ENCODE results near the gene RBP5.

The RBP5 gene

DNA sequence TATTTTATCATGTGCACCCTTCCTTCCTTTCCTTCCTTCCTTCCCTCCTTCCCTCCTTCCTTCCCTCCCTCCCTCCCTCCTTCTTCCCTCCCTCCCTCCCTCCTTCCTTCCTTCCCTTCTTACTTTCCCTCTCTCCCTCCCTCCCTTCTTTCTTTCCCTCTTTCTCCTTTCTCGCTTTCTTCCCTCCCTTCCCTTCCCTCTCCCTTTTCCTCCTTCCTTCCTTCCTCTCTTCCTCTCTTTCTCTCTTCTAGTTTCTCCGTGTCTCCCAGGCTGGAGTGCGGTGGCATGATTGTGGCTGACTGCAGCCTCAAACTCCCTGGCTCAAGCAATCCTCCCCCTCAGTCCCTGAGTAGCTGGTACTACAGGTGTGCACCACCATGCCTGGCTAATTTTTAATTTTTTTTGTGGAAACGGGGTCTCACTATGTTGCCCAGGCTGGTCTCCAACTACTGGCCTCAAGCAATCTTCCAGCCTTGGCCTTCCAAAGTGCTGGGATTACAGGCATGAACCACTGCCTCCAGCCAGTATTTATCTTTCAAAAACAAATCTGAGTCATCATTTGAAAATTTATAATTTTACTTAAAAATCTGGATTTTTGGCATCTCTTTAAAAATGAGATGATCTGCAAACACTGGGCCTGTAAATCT is 27.5 kb downstream of the RBP5 start:
- DNase-seq (ENCODE audit: low spot score) = no peak

- no peak for DNase-seq (ENCODE audit: low spot score)
Measured at GRCh38 chr12:7100239-7100638, 28.4 kb downstream of the RBP5 start.

DNA sequence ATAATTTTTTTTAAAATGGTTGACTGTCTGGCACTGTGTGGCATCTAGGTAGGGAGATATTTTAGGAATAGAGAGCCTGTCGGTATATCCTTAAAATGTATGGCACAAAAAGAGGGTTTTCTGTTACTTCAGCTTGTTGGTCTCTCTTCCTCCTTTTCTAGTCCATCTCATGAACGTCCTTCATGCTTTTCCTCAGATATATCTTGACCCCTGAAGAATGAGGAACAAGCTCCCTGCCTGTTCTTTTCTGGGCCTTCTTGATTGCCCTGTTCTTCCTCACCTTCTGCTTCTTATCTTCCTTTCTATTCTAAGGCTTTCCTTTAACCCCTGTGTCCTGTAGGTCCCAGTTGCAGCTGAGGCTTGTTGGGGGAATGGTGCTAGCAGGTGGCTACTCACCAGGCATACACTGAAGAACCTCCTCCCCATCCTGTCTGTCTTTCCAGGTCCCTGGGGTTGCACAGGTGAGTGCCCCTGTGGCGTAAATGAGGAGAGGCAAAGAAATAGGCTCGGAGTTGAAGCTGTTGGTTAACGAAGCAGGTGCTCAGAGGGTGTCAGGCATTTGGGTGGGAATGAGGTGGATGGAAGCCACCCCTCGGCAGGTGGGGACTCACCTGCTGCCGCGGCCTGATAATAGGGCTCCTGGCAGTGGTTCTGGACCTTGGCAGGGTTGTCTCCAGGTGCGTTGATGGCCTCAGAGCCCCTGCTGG is 29.2 kb downstream of the RBP5 start:
- no peak for DNase-seq (ENCODE audit: low spot score)

DNA sequence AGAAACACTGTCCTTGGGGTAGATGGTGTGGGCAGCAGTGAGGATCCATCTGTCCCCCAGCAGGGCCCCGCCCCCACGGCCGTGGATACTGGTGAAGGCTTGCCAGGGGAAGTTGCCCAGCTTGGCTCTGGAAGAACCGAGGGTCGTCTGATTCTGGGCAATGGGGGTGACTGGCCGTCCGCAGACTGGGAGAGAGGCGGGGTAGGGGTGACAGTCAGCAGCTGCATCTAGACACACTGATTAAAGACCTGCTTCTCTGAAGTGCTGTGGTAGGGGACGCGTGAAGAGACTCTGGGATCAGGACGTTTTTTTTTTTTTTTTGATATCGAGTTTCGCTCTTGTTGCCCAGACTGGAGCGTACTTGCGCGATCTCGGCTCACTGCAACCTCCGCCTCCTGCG is 31.7 kb downstream of the RBP5 start:
- DNase-seq (ENCODE audit: low spot score) = no peak

DNA sequence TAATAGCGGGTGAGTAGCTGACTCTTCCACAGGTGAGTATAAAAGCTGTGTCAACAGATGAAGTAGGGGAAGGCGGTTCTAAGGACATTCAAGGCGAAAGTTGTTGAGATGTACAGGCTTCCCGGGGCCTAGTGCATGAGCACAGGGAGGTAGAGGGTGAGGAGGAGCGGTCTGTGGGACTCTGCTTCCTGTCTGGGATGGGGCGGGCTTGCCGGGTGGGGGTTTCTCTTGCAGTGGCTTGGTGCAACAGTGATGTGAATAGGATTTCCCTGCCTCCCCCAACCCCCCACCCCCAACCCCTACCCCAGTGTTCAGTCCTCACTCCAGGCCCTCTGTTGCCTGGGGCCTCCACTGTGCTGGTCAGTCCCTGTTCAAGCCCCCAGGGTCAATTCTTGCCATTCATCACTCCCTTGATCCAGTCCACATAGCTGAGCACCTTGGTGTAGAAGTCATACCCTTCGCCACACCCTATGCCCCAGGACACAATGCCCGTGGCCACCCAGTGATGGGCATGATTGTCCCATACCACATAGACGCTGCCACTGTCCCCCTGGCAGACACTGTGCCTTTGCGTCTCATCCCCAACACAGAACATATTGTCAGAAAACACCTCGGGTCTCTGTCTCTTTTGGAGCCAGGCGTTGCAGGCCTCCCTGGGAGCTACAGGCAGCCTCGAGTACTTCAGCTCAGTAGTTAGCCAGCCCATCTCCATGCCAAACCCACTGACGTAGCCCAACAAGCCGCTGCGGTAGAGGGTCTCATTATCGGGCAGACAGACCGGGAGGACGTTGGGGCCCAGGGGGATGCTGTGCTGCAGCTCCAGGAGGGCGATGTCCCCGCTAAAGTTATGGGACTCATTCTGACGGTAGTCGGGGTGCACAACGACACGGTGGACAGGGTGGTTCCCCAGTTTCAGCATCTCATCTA is 32.4 kb downstream of the RBP5 start:
- DNase-seq (ENCODE audit: low spot score) = no peak

DNA sequence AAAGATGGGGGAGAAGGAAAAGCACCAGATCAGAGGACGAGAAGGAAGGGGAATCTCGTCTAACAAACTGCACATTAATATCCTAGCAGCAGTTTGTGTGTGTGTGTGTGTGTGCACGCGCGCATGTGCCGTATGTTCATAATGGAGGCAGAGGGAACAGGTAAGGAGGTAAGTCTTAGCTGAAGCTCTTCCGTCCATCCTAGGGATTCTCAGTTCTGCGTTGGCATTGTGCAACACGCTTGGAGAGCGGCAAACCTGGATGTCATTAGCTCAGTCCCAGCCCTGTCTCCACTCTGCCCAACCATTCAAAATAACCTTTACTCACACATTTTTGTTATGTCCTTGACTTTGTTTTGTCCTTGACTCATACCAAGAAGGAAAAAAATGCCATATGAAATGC is 34.8 kb downstream of the RBP5 start:
- DNase-seq (ENCODE audit: low spot score) = no peak

- no peak for DNase-seq (ENCODE audit: low spot score)
Measured at GRCh38 chr12:7093486-7093885, 35.2 kb downstream of the RBP5 start.

DNA sequence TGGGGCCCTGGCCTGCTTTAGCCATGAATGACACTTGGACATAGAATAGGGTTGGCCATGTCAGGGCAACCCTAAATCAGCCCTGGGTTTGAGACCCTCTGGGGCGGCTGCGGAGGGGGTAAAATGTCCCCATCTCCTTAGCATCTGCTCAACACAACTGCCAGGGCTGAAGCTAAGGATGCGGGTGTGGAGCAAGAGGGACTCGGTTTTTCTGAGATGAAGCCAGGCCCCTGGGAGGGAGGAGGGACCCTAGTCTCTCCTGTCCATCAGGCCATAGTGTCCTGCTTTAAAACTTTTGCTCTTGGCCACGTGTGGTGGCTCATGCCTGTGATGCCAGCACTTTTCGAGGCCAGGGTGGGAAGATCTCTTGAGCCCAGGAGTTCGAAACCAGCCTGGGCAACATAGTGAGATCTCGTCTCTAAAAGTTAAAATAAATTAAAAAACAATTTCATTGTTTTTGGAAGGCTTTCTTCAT is 35.7 kb downstream of the RBP5 start:
- DNase-seq (ENCODE audit: low spot score) = no peak

- peak; percentile 73 for DNase-seq (ENCODE audit: low spot score)
Measured at GRCh38 chr12:7092229-7092985, 36.3 kb downstream of the RBP5 start, which contains the start of gene C1R. Gene C1R, minus strand, starts transcription at chr12:7092445. Its CDS starts 57 bp downstream, at chr12:7092388.

GRCh38 chr12:7091660-7092228 is 36.9 kb downstream of the RBP5 start:
- DNase-seq (ENCODE audit: low spot score) = no peak

DNA sequence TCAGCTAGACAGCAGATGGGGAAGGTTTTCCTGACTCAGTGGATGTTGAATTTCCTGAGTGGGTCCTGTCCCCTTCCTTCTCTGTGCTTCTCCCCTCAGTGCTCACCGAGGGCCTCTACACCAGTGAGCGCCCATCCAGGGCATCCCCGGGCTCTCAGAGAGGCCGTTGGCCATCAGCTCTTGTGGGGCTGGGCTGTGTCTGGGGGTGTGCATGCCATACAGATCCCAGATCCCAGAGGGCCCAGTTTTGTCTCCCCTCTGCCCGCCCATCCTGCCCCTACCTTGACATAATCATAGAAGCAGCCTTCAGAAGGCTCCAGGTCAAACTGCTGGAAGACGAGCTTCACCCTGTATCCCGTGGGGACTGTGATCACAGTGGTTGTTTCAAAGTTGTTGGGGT is 37.5 kb downstream of the RBP5 start:
- DNase-seq (ENCODE audit: low spot score) = no peak

GRCh38 chr12:7090222-7090998 is 38.3 kb downstream of the RBP5 start:
- DNase-seq (ENCODE audit: low spot score) = no peak

- no peak for DNase-seq (ENCODE audit: low spot score)
Measured at GRCh38 chr12:7089196-7089871, 39.4 kb downstream of the RBP5 start.

GRCh38 chr12:7083125-7083524 is 45.6 kb downstream of the RBP5 start:
- no peak for DNase-seq (ENCODE audit: low spot score)

DNA sequence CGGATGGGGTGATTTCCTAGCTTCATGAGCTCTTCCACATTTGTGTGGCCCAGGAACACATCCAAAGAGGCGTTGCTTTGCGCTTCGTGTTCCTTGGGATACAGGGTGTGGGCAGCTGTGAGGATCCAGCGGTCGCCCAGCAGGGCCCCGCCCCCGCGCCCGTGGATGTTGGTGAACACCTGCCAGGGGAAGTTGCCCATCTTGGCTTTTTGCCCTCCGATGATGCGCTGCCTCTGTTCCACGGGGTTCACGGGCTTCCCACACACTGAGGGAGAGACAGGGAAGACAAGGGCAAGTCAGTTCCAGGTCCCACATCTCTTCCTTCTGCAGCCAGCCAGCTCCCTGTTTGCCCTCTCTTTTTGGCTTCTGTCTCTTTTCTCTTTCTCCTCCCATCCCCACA is 47.7 kb downstream of the RBP5 start:
- DNase-seq (ENCODE audit: low spot score) = no peak

DNA sequence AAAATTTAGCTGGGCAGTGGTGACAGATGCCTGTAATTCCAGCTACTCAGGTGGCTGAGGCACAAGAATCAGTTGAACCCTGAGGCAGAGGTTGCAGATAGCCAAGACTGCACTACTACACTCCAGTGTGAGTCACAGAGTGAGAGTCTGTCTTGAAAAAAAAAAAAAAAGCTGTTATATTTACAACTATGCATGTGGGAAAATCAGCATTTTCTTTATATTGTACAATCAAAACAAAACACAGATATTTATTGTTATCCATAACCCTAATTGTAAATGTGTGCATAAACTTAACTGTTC is 48.9 kb downstream of the RBP5 start:
- no peak for DNase-seq (ENCODE audit: low spot score)

GRCh38 chr12:7078163-7078562 is 50.5 kb downstream of the RBP5 start:
- DNase-seq (ENCODE audit: low spot score) = no peak

DNA sequence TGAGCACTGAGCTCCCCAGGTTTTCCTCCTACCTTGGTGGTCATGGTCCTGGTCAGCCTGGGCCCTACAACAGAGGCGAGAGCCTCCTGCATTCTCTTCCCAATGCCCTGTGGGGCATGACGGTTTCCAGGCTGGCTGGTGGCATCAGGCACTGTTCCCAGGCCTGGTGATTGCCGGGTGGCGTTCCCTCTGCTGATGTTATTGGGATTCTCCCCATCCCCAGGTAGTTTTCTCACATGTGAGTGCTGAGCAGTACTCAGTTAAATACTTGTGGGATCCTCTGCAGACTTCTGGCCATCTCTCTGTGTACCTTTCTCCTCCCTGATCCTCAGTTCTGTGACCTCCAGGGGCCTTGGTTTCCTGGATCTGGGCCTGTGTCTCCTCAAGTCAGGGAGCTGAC is 52.2 kb downstream of the RBP5 start:
- no peak for DNase-seq (ENCODE audit: low spot score)

GRCh38 chr12:7075939-7076338 is 52.8 kb downstream of the RBP5 start:
- no peak for DNase-seq (ENCODE audit: low spot score)

- DNase-seq (ENCODE audit: low spot score) = no peak
Measured at GRCh38 chr12:7075518-7075917, 53.2 kb downstream of the RBP5 start.
